ENCODE results near the gene TUBB8. TPM values are rescaled to one million over a fixed set of nuclear protein-coding genes. Genes with fewer than 3 reads are reported as not detected.

TUBB8 gene
- total RNA-seq, 1 donor from 2014 or later, result not detected

Other genes with a start within 250 kb of the TUBB8 start
- gene ZMYND11, start 86.2 kb upstream of the TUBB8 start, total RNA-seq, result 49.2 and 55.6 TPM in 2 replicates

Data from bronchial epithelial cell (primary cell).